GM21576 (cell line): ENCODE measurements around the gene PCBP3.
"Not testable (repeated sequence)": the region's sequence is repeated elsewhere in the genome, so short reads cannot be mapped to it uniquely, and the experiment has no call there.

Source experiments
- ATAC-seq: cut with Tn5 transposase; IDR thresholded peaks from one replicate; pipeline ENCODE4 v1.9.1; 2021; ENCODE audit warnings: mild to moderate bottlenecking, moderate library complexity; ENCODE audit not compliant: unreplicated experiment

PCBP3 gene

GRCh38 chr21:45886610-45887026 lies 243.1 kb downstream of the PCBP3 start:
- ATAC-seq, result no peak

- ATAC-seq, result no peak
Observed at GRCh38 chr21:45887120-45887611, 243.6 kb downstream of the PCBP3 start.

- no peak for ATAC-seq
Observed at GRCh38 chr21:45887788-45888187, 244.3 kb downstream of the PCBP3 start.

GRCh38 chr21:45888386-45889009 lies 245.0 kb downstream of the PCBP3 start:
- ATAC-seq, result no peak

GRCh38 chr21:45889256-45889655 lies 245.7 kb downstream of the PCBP3 start:
- no peak for ATAC-seq

GRCh38 chr21:45889961-45890360 lies 246.4 kb downstream of the PCBP3 start:
- ATAC-seq, result no peak

- no peak for ATAC-seq
Observed at GRCh38 chr21:45891388-45892155, 248.0 kb downstream of the PCBP3 start.

- no peak for ATAC-seq
Observed at GRCh38 chr21:45892156-45892915, 248.8 kb downstream of the PCBP3 start.

- ATAC-seq, result no peak
Observed at GRCh38 chr21:45892916-45893739, 249.6 kb downstream of the PCBP3 start.

GRCh38 chr21:45893740-45894449 lies 250.4 kb downstream of the PCBP3 start:
- ATAC-seq, result no peak

GRCh38 chr21:45894450-45894825 lies 250.9 kb downstream of the PCBP3 start:
- no peak for ATAC-seq

- ATAC-seq, result no peak
Observed at GRCh38 chr21:45894906-45895777, 251.6 kb downstream of the PCBP3 start.

GRCh38 chr21:45895778-45896370 lies 252.3 kb downstream of the PCBP3 start:
- no peak for ATAC-seq

GRCh38 chr21:45896431-45896830 lies 252.9 kb downstream of the PCBP3 start:
- ATAC-seq, result not testable (repeated sequence)

- ATAC-seq, result no peak
Observed at GRCh38 chr21:45897191-45898027, 253.9 kb downstream of the PCBP3 start.

GRCh38 chr21:45898028-45898350 lies 254.5 kb downstream of the PCBP3 start:
- no peak for ATAC-seq

GRCh38 chr21:45898781-45899180 lies 255.3 kb downstream of the PCBP3 start:
- no peak for ATAC-seq
